SK-MEL-5 (cell line): Measurements from ENCODE around the gene UCMA. TPM values are rescaled to one million over a fixed set of nuclear protein-coding genes. Genes with fewer than 3 reads are reported as not detected.
"Not testable (repeated sequence)": the region's sequence is repeated elsewhere in the genome, so short reads cannot be mapped to it uniquely, and the experiment has no call there.

Experiments
- DNase-seq: peaks from one replicate; pipeline ENCODE4 v3.0.0-alpha.2; 2016; ENCODE audit warnings: low read depth, low spot score
- in situ Hi-C: cut with HindIII; loops from 2 replicates; pipeline ENCODE4 v1.10.0; 2016; ENCODE audit warnings: low sequenced_read_pairs, high pct_unique_total_duplicates, low pct_unique_long_range_greater_than_20kb
- total RNA-seq: library from RNA; depleted of rRNA; stranded (reverse); fragments of >200 nt; shearing (Covaris generic); gene quantifications from 2 replicates; pipeline ENCODE4 v1.2.3, GENCODE V29; 2014

UCMA gene
- total RNA-seq, 1 experiment from 2014 or later: not detected

- in situ Hi-C loops: no loop called here
- no peak for DNase-seq
These were observed 5.7 kb upstream of the UCMA start for GRCh38 chr10:13239923-13240322.

GRCh38 chr10:13238271-13239077 lies 4.3 kb upstream of the UCMA start:
- DNase-seq: no peak
- in situ Hi-C loops: no loop called here

- DNase-seq: no peak
- in situ Hi-C loops: no loop called here
These were observed 2.5 kb upstream of the UCMA start for GRCh38 chr10:13236638-13237037.

GRCh38 chr10:13234736-13235135 lies 562 bp upstream of the UCMA start:
- DNase-seq, in situ Hi-C loops: not testable (repeated sequence)

GRCh38 chr10:13233358-13233757 lies 816 bp downstream of the UCMA start:
- no peak for DNase-seq
- in situ Hi-C loops: no loop called here

- in situ Hi-C loops: no loop called here
- no peak for DNase-seq
These were observed 2.4 kb downstream of the UCMA start for GRCh38 chr10:13231808-13232207.

GRCh38 chr10:13231190-13231589 lies 3.0 kb downstream of the UCMA start:
- DNase-seq: no peak
- in situ Hi-C loops: no loop called here

GRCh38 chr10:13227031-13227430 lies 7.1 kb downstream of the UCMA start:
- in situ Hi-C loops: no loop called here
- no peak for DNase-seq

- DNase-seq: no peak
- in situ Hi-C loops: no loop called here
These were observed 8.6 kb downstream of the UCMA start for GRCh38 chr10:13225601-13226000.

- no peak for DNase-seq
- in situ Hi-C loops: no loop called here
These were observed 9.8 kb downstream of the UCMA start for GRCh38 chr10:13224210-13224995.

- in situ Hi-C loops: no loop called here
These were observed 10.9 kb downstream of the UCMA start for GRCh38 chr10:13223241-13223640.

GRCh38 chr10:13222566-13222965 lies 11.6 kb downstream of the UCMA start:
- in situ Hi-C loops: no loop called here
- no peak for DNase-seq

More at GRCh38 chr10:13223241-13223640, 10.9 kb downstream of the UCMA start:
- DNase-seq: no peak

- DNase-seq: no peak
- in situ Hi-C loops: no loop called here
These were observed 12.0 kb downstream of the UCMA start for GRCh38 chr10:13222151-13222550.

GRCh38 chr10:13221572-13221971 lies 12.6 kb downstream of the UCMA start:
- in situ Hi-C loops: no loop called here
- DNase-seq: no peak

- in situ Hi-C loops: no loop called here
These were observed 14.2 kb downstream of the UCMA start for GRCh38 chr10:13219685-13220670.

GRCh38 chr10:13218878-13219277 lies 15.3 kb downstream of the UCMA start:
- DNase-seq: no peak
- in situ Hi-C loops: no loop called here

More at GRCh38 chr10:13219685-13220670, 14.2 kb downstream of the UCMA start:
- DNase-seq: peak; percentile 79

GRCh38 chr10:13213163-13213562 lies 21.0 kb downstream of the UCMA start:
- in situ Hi-C loops: no loop called here
- no peak for DNase-seq
